Measurements from ENCODE around the gene SPECC1.

SPECC1 gene

GRCh38 chr17:20257798-20258197 is 248.6 kb downstream of the SPECC1 start:
- Histone ChIP-seq H4K12ac (ENCODE audit: low read depth, low read length) (no peak overlapping the region), H3K9ac (ENCODE audit: low read length) (no peak overlapping the region), H3K79me1 (ENCODE audit: low read length) (no peaks in the 10 kb centered on the region), H2AK5ac (ENCODE audit: low read length) (no peak overlapping the region), H3K9me3 (ENCODE audit: insufficient read depth, low read depth, low read length) (no peaks in the 10 kb centered on the region), H4K8ac (ENCODE audit: low read depth, low read length) (no peak overlapping the region), H2BK120ac (ENCODE audit: insufficient read depth, low read length, poor library complexity) (no peak overlapping the region), H3K4me1 (ENCODE audit: control insufficient read depth in 1 of 2, insufficient read depth in 2 of 2, low read length in 2 of 2) (no peaks in the 10 kb centered on the region), H3K23ac (ENCODE audit: low read length) (no peak overlapping the region), H3K4me2 (ENCODE audit: low read length) (no peak overlapping the region), H3K36me3 (ENCODE audit: control insufficient read depth in 1 of 2, insufficient read depth in 2 of 2, low read length in 2 of 2) (peaks cover 25 to 56% of the 10 kb centered on the region in 2 experiments), H2BK5ac (ENCODE audit: low read depth, low read length, poor library complexity) (no peak overlapping the region), H3K27me3 (ENCODE audit: insufficient read depth, low read length) (no peaks in the 10 kb centered on the region), H3K27ac (ENCODE audit: low read depth, low read length) (no peak overlapping the region), H3K18ac (ENCODE audit: low read length) (no peak overlapping the region), H2BK12ac (ENCODE audit: low read length) (no peak overlapping the region), H3K79me2 (ENCODE audit: control insufficient read depth, insufficient read depth, low read length, poor library complexity) (no peaks in the 10 kb centered on the region), H4K91ac (ENCODE audit: low read depth, low read length) (no peak overlapping the region), H3K4ac (ENCODE audit: low read depth, low read length) (no peak overlapping the region), H3K14ac (ENCODE audit: low read length) (no peak overlapping the region), H3K4me3 (ENCODE audit: low read depth, low read length) (no peak overlapping the region), H2AFZ (ENCODE audit: insufficient read depth, low read length, poor library complexity) (no peak overlapping the region)
- no CpG with 5 or more reads among the region's 3 CpGs for WGBS (ENCODE audit: extremely low coverage, insufficient coverage, insufficient read length)
- DNase-seq = no peak

GRCh38 chr17:20259668-20260067 is 250.5 kb downstream of the SPECC1 start:
- no peak overlapping the region for H2BK120ac ChIP-seq (ENCODE audit: insufficient read depth, low read length, poor library complexity)
- no peak overlapping the region for H3K27ac ChIP-seq (ENCODE audit: low read depth, low read length)
- no peak overlapping the region for H2BK12ac ChIP-seq (ENCODE audit: low read length)
- no peak overlapping the region for H2AFZ ChIP-seq (ENCODE audit: insufficient read depth, low read length, poor library complexity)
- H4K8ac ChIP-seq (ENCODE audit: low read depth, low read length) = no peak overlapping the region
- H3K18ac ChIP-seq (ENCODE audit: low read length) = no peak overlapping the region
- no peak overlapping the region for H3K14ac ChIP-seq (ENCODE audit: low read length)
- no peaks in the 10 kb centered on the region for H3K9me3 ChIP-seq (ENCODE audit: insufficient read depth, low read depth, low read length)
- no peak for DNase-seq
- no peak overlapping the region for H3K9ac ChIP-seq (ENCODE audit: low read length)
- H3K4me2 ChIP-seq (ENCODE audit: low read length) = no peak overlapping the region
- H3K27me3 ChIP-seq (ENCODE audit: insufficient read depth, low read length) = no peaks in the 10 kb centered on the region
- no peak overlapping the region for H2BK5ac ChIP-seq (ENCODE audit: low read depth, low read length, poor library complexity)
- H3K4ac ChIP-seq (ENCODE audit: low read depth, low read length) = no peak overlapping the region
- peaks cover 19 to 48% of the 10 kb centered on the region in 2 experiments for H3K36me3 ChIP-seq (ENCODE audit: control insufficient read depth in 1 of 2, insufficient read depth in 2 of 2, low read length in 2 of 2)
- no peak overlapping the region for H2AK5ac ChIP-seq (ENCODE audit: low read length)
- no peak overlapping the region for H4K12ac ChIP-seq (ENCODE audit: low read depth, low read length)
- WGBS (ENCODE audit: extremely low coverage, insufficient coverage, insufficient read length) = no CpG with 5 or more reads among the region's 4 CpGs
- no peak overlapping the region for H4K91ac ChIP-seq (ENCODE audit: low read depth, low read length)
- no peaks in the 10 kb centered on the region for H3K79me2 ChIP-seq (ENCODE audit: control insufficient read depth, insufficient read depth, low read length, poor library complexity)
- peaks cover 0 to 3% of the 10 kb centered on the region in 2 experiments for H3K4me1 ChIP-seq (ENCODE audit: control insufficient read depth in 1 of 2, insufficient read depth in 2 of 2, low read length in 2 of 2)
- no peak overlapping the region for H3K23ac ChIP-seq (ENCODE audit: low read length)
- no peaks in the 10 kb centered on the region for H3K79me1 ChIP-seq (ENCODE audit: low read length)
- no peak overlapping the region for H3K4me3 ChIP-seq (ENCODE audit: low read depth, low read length)

GRCh38 chr17:20260268-20260667 is 251.1 kb downstream of the SPECC1 start:
- Histone ChIP-seq H3K9ac (ENCODE audit: low read length) (no peak overlapping the region), H3K14ac (ENCODE audit: low read length) (no peak overlapping the region), H4K91ac (ENCODE audit: low read depth, low read length) (no peak overlapping the region), H3K18ac (ENCODE audit: low read length) (no peak overlapping the region), H3K4me2 (ENCODE audit: low read length) (no peak overlapping the region), H4K12ac (ENCODE audit: low read depth, low read length) (no peak overlapping the region), H3K9me3 (ENCODE audit: insufficient read depth, low read depth, low read length) (no peaks in the 10 kb centered on the region), H2BK5ac (ENCODE audit: low read depth, low read length, poor library complexity) (no peak overlapping the region), H3K4ac (ENCODE audit: low read depth, low read length) (no peak overlapping the region), H3K79me1 (ENCODE audit: low read length) (no peaks in the 10 kb centered on the region), H2AFZ (ENCODE audit: insufficient read depth, low read length, poor library complexity) (no peak overlapping the region), H2BK120ac (ENCODE audit: insufficient read depth, low read length, poor library complexity) (no peak overlapping the region), H3K27me3 (ENCODE audit: insufficient read depth, low read length) (no peaks in the 10 kb centered on the region), H3K4me1 (ENCODE audit: control insufficient read depth in 1 of 2, insufficient read depth in 2 of 2, low read length in 2 of 2) (peaks cover 0 to 3% of the 10 kb centered on the region in 2 experiments), H2BK12ac (ENCODE audit: low read length) (no peak overlapping the region), H3K27ac (ENCODE audit: low read depth, low read length) (no peak overlapping the region), H3K79me2 (ENCODE audit: control insufficient read depth, insufficient read depth, low read length, poor library complexity) (no peaks in the 10 kb centered on the region), H3K36me3 (ENCODE audit: control insufficient read depth in 1 of 2, insufficient read depth in 2 of 2, low read length in 2 of 2) (peaks cover 19 to 44% of the 10 kb centered on the region in 2 experiments), H3K4me3 (ENCODE audit: low read depth, low read length) (no peak overlapping the region), H2AK5ac (ENCODE audit: low read length) (no peak overlapping the region), H3K23ac (ENCODE audit: low read length) (no peak overlapping the region), H4K8ac (ENCODE audit: low read depth, low read length) (no peak overlapping the region)
- no peak for DNase-seq
- no CpG with 5 or more reads among the region's 6 CpGs for WGBS (ENCODE audit: extremely low coverage, insufficient coverage, insufficient read length)

GRCh38 chr17:20262226-20263114 is 253.3 kb downstream of the SPECC1 start:
- Histone ChIP-seq H3K9ac (ENCODE audit: low read length) (no peak overlapping the region), H2BK12ac (ENCODE audit: low read length) (no peak overlapping the region), H3K14ac (ENCODE audit: low read length) (no peak overlapping the region), H3K79me2 (ENCODE audit: control insufficient read depth, insufficient read depth, low read length, poor library complexity) (no peaks in the 10 kb centered on the region), H2BK120ac (ENCODE audit: insufficient read depth, low read length, poor library complexity) (no peak overlapping the region), H2AK5ac (ENCODE audit: low read length) (no peak overlapping the region), H3K4me2 (ENCODE audit: low read length) (no peak overlapping the region), H4K12ac (ENCODE audit: low read depth, low read length) (no peak overlapping the region), H3K27ac (ENCODE audit: low read depth, low read length) (no peak overlapping the region), H3K18ac (ENCODE audit: low read length) (no peak overlapping the region), H3K23ac (ENCODE audit: low read length) (no peak overlapping the region), H4K91ac (ENCODE audit: low read depth, low read length) (no peak overlapping the region), H4K8ac (ENCODE audit: low read depth, low read length) (no peak overlapping the region), H2BK5ac (ENCODE audit: low read depth, low read length, poor library complexity) (no peak overlapping the region), H2AFZ (ENCODE audit: insufficient read depth, low read length, poor library complexity) (no peak overlapping the region), H3K36me3 (ENCODE audit: control insufficient read depth in 1 of 2, insufficient read depth in 2 of 2, low read length in 2 of 2) (peaks cover 16 to 35% of the 10 kb centered on the region in 2 experiments), H3K27me3 (ENCODE audit: insufficient read depth, low read length) (no peaks in the 10 kb centered on the region), H3K4me1 (ENCODE audit: control insufficient read depth in 1 of 2, insufficient read depth in 2 of 2, low read length in 2 of 2) (peaks cover 0 to 3% of the 10 kb centered on the region in 2 experiments), H3K4me3 (ENCODE audit: low read depth, low read length) (no peak overlapping the region), H3K4ac (ENCODE audit: low read depth, low read length) (no peak overlapping the region), H3K9me3 (ENCODE audit: insufficient read depth, low read depth, low read length) (no peaks in the 10 kb centered on the region), H3K79me1 (ENCODE audit: low read length) (no peaks in the 10 kb centered on the region)
- no CpG with 5 or more reads among the region's 8 CpGs for WGBS (ENCODE audit: extremely low coverage, insufficient coverage, insufficient read length)
- DNase-seq = no peak

All from trophoblast cell (in vitro differentiated cells and primary cell).